IMR-90 (cell line): ENCODE data around the gene KCNJ4. TPM values are rescaled to one million over a fixed set of nuclear protein-coding genes. Genes with fewer than 3 reads are reported as not detected.

Experiments used
- ATAC-seq: fragments of 200-7000 bp; cut with Tn5 transposase; 2 replicates; pipeline ENCODE4 v1.9.1; 2020; ENCODE audit warnings: low read depth, mild to moderate bottlenecking, moderate library complexity
- BruUV-seq: library from RNA; stranded (reverse); fragments of 400-500 nt; replicated peaks from 2 replicates; lab custom pipeline; 2021; lab: Mats Ljungman, UMichigan
- CTCF ChIA-PET: fragments of 300-600 bp; formaldehyde crosslinking; extraction: SDS; loops from one replicate; lab custom pipeline; 2021; ENCODE audit warnings: antibody characterized with exemption; lab: Yijun Ruan, JAX
- POLR2A ChIA-PET: fragments of 300-600 bp; sonication (Branson Sonifier 250); formaldehyde crosslinking; loops from one replicate; lab custom pipeline; 2022; ENCODE audit warnings: antibody characterized with exemption; ENCODE audit not compliant: unreplicated experiment; lab: Charles Lee
- DNase-seq: peaks from one replicate; pipeline ENCODE4 v3.0.0; 2013
- H2AFZ ChIP-seq: replicated peaks from 2 replicates; pipeline ENCODE3; 2013; ENCODE audit warnings: low read length, mild to moderate bottlenecking; ENCODE audit not compliant: poor library complexity
- H2AK5ac ChIP-seq: 2 replicates; pipeline ENCODE4 v1.6.1; 2013; ENCODE audit warnings: low read depth, low read length, inconsistent platforms
- H2AK9ac ChIP-seq: replicated peaks from 2 replicates; pipeline ENCODE3; 2013; ENCODE audit warnings: mild to moderate bottlenecking, low read depth, low read length, moderate library complexity; ENCODE audit not compliant: poor library complexity
- H2BK120ac ChIP-seq: 2 replicates; pipeline ENCODE4 v1.6.1; 2013; ENCODE audit warnings: low read depth, low read length, inconsistent platforms
- H2BK15ac ChIP-seq: 3 replicates; pipeline ENCODE4 v1.6.1; 2013; ENCODE audit warnings: low read depth, low read length, inconsistent platforms
- H2BK20ac ChIP-seq: 2 replicates; pipeline ENCODE4 v1.6.1; 2013; ENCODE audit warnings: low read depth, mild to moderate bottlenecking, inconsistent platforms, low read length, moderate library complexity
- H2BK5ac ChIP-seq: 2 replicates; pipeline ENCODE4 v1.6.1; 2013; ENCODE audit warnings: mild to moderate bottlenecking, low read depth, low read length, inconsistent platforms; ENCODE audit not compliant: poor library complexity, severe bottlenecking
- H3K14ac ChIP-seq: replicated peaks from 2 replicates; pipeline ENCODE4 v1.6.1; 2013; ENCODE audit warnings: low read depth, low read length, inconsistent platforms
- H3K18ac ChIP-seq: 2 replicates; pipeline ENCODE4 v1.6.1; 2013; ENCODE audit warnings: low read depth, low read length, control low read depth
- H3K23ac ChIP-seq: 2 replicates; pipeline ENCODE4 v1.6.1; 2013; ENCODE audit warnings: low read depth, low read length, inconsistent platforms
- H3K27ac ChIP-seq: 2 replicates; pipeline ENCODE4 v1.5.1; 2013; ENCODE audit warnings: mild to moderate bottlenecking, control low read depth, low read length; ENCODE audit not compliant: insufficient read depth
- H3K27me3 ChIP-seq: 2 replicates; pipeline ENCODE4 v1.6.1; 2013; ENCODE audit warnings: low read length; ENCODE audit not compliant: control insufficient read depth, insufficient read depth
- H3K36me3 ChIP-seq: 2 replicates; pipeline ENCODE4 v1.6.1; 2013; ENCODE audit warnings: low read length, mixed read lengths; ENCODE audit not compliant: control insufficient read depth, insufficient read depth
- H3K4ac ChIP-seq: 2 replicates; pipeline ENCODE4 v1.6.1; 2013; ENCODE audit warnings: low read depth, low read length, inconsistent platforms
- H3K4me1 ChIP-seq: 2 replicates; pipeline ENCODE4 v1.6.1; 2013; ENCODE audit warnings: low read length, mixed read lengths; ENCODE audit not compliant: control insufficient read depth, insufficient read depth
- H3K4me2 ChIP-seq: 2 replicates; pipeline ENCODE4 v1.6.1; 2013; ENCODE audit warnings: low read depth, mild to moderate bottlenecking, control low read depth, low read length, moderate library complexity
- H3K4me3 ChIP-seq: 2 replicates; pipeline ENCODE4 v1.5.1; 2013; ENCODE audit warnings: low read depth, mild to moderate bottlenecking, control low read depth, low read length, moderate library complexity; ENCODE audit not compliant: insufficient read depth
- H3K56ac ChIP-seq: 2 replicates; pipeline ENCODE4 v1.6.1; 2013; ENCODE audit warnings: low read length, inconsistent platforms; ENCODE audit not compliant: insufficient read depth; ENCODE audit errors: extremely low read depth
- H3K79me1 ChIP-seq, 2 experiments: 2 replicates each; pipeline ENCODE4 v1.6.1; 2013; ENCODE audit warnings: low read length in 2 of 2, inconsistent platforms in 1 of 2, low read depth in 1 of 2
- H3K9ac ChIP-seq: 2 replicates; pipeline ENCODE4 v1.6.1; 2013; ENCODE audit warnings: low read depth, low read length, control low read depth
- H3K9me1 ChIP-seq: 2 replicates; pipeline ENCODE4 v1.6.1; 2013; ENCODE audit warnings: low read length, inconsistent platforms; ENCODE audit not compliant: insufficient read depth
- H3K9me3 ChIP-seq: 2 replicates; pipeline ENCODE4 v1.6.1; 2013; ENCODE audit warnings: low read length; ENCODE audit not compliant: control insufficient read depth, insufficient read depth
- H4K20me1 ChIP-seq: 2 replicates; pipeline ENCODE4 v1.6.1; 2013; ENCODE audit warnings: low read length, inconsistent platforms; ENCODE audit not compliant: insufficient read depth
- H4K5ac ChIP-seq: 2 replicates; pipeline ENCODE4 v1.6.1; 2013; ENCODE audit warnings: mild to moderate bottlenecking, low read depth, low read length, control low read depth
- H4K8ac ChIP-seq, 2 experiments: 2 replicates each; pipeline ENCODE4 v1.6.1; 2013; ENCODE audit warnings: low read depth in 2 of 2, low read length in 2 of 2, control low read depth in 1 of 2, inconsistent platforms in 1 of 2
- H4K91ac ChIP-seq: 2 replicates; pipeline ENCODE4 v1.6.1; 2013; ENCODE audit warnings: low read depth, low read length, inconsistent platforms; ENCODE audit not compliant: insufficient read depth
- BHLHE40 ChIP-seq: fragments of 150-350 bp; IDR thresholded peaks from 2 replicates; pipeline ENCODE4 v1.6.1; 2016; ENCODE audit warnings: mild to moderate bottlenecking, low read depth, low read length
- CEBPB ChIP-seq: IDR thresholded peaks from 2 replicates; pipeline ENCODE4 v1.6.1; 2012; ENCODE audit warnings: low read depth, low read length, improper control_type of control experiment
- ELK1 ChIP-seq: fragments of 150-350 bp; IDR thresholded peaks from 2 replicates; pipeline ENCODE4 v1.6.1; 2016; ENCODE audit warnings: low read depth, mild to moderate bottlenecking, low read length, moderate library complexity, borderline replicate concordance
- FOS ChIP-seq: fragments of 150-350 bp; IDR thresholded peaks from 2 replicates; pipeline ENCODE4 v1.6.1; 2016; ENCODE audit warnings: low read depth, low read length
- MAFK ChIP-seq: IDR thresholded peaks from 2 replicates; pipeline ENCODE4 v1.6.1; 2012; ENCODE audit warnings: low read depth, low read length, improper control_type of control experiment
- RAD21 ChIP-seq: IDR thresholded peaks from 2 replicates; pipeline ENCODE4 v1.6.1; 2012; ENCODE audit warnings: low read length, improper control_type of control experiment
- SMC3 ChIP-seq: fragments of 150-350 bp; IDR thresholded peaks from 2 replicates; pipeline ENCODE4 v1.6.1; 2016; ENCODE audit warnings: low read depth, mild to moderate bottlenecking, antibody characterized with exemption, low read length, moderate library complexity
- USF2 ChIP-seq: fragments of 150-350 bp; IDR thresholded peaks from 2 replicates; pipeline ENCODE4 v1.6.1; 2017; ENCODE audit warnings: mild to moderate bottlenecking, antibody characterized with exemption, low read length, low read depth
- WGBS, 2 experiments: methylation state at CpG; one replicate each; pipeline versions ENCODE4 v1.1.5 to v1.1.7; 2013; ENCODE audit warnings: missing lambda C conversion rate in 2 of 2; ENCODE audit not compliant: insufficient read length in 1 of 2; ENCODE audit errors: extremely low coverage in 2 of 2; 5-methylcytosine and 5-hydroxymethylcytosine counted together
- dilution Hi-C: fragments of 300-500 bp; cut with HindIII; formaldehyde crosslinking; loops from one replicate; pipeline ENCODE4 v1.14.3; 2018; ENCODE audit warnings: low sequenced_read_pairs; ENCODE audit not compliant: unreplicated experiment
- in situ Hi-C: fragments of 300-500 bp; cut with MboI; formaldehyde crosslinking; loops from 3 replicates; pipeline ENCODE4 v1.14.3; 2019; ENCODE audit warnings: low sequenced_read_pairs, inconsistent platforms, mixed read lengths
- intact Hi-C: fragments of 100-400 bp; cut with micrococcal nuclease; formaldehyde crosslinking; loops from 2 replicates; pipeline ENCODE4 v1.10.0; 2022
- polyA plus RNA-seq, 3 experiments: library from polyadenylated mRNA; depleted of rRNA; stranded (reverse); fragments of >200 nt; gene quantifications; 2 replicates each; pipeline ENCODE4 v1.2.3, GENCODE V29; 2012; ENCODE audit warnings: low replicate concordance in 1 of 3
- total RNA-seq: library from RNA; depleted of rRNA; stranded (reverse); fragments of >200 nt; gene quantifications from 2 replicates; pipeline ENCODE4 v1.2.3, GENCODE V29; 2012

KCNJ4 gene
- total and polyA plus RNA-seq, 2 of the 4 experiments (the other 2 are of a cell fraction) = not detected

GRCh38 chr22:38489561-38490145, 34.7 kb upstream of the KCNJ4 start:
- DNase-seq (no peak), ATAC-seq (no peak)
- Histone ChIP-seq H3K14ac (no peak overlapping the region), H2BK5ac (no peak overlapping the region), H2AFZ (no peak overlapping the region), H3K79me1 (peaks cover 44 to 78% of the 10 kb centered on the region in 2 experiments), H2BK120ac (no peak overlapping the region), H3K4me3 (no peak overlapping the region), H3K4ac (no peak overlapping the region), H3K18ac (no peak overlapping the region), H3K9me3 (no peaks in the 10 kb centered on the region), H3K27ac (no peak overlapping the region), H2BK15ac (no peak overlapping the region), H4K20me1 (peaks cover 91% of the 10 kb centered on the region), H2AK5ac (no peak overlapping the region), H3K4me1 (peaks cover 26% of the 10 kb centered on the region), H3K4me2 (no peak overlapping the region), H2BK20ac (no peak overlapping the region), H4K91ac (no peak overlapping the region), H4K8ac (no peak overlapping the region), H3K36me3 (peaks cover 70% of the 10 kb centered on the region), H4K5ac (no peak overlapping the region; the same call in 1 of the 2 replicates), H3K9ac (no peak overlapping the region), H3K56ac (no peak overlapping the region), H3K9me1 (peaks cover 23% of the 10 kb centered on the region), H3K27me3 (no peaks in the 10 kb centered on the region), H3K23ac (no peak overlapping the region), H2AK9ac (no peak overlapping the region)
- POLR2A ChIA-PET = no interaction called here
- in situ Hi-C loops = no loop called here
- intact Hi-C loops = no loop called here
- TSS peak; percentile 5 for BruUV-seq
- no CpG with 5 or more reads among the region's 7 CpGs for WGBS, 2 experiments
- dilution Hi-C loops = no loop called here
- CTCF ChIA-PET = interaction anchor here (0.6 to 1.5 kb wide), 2 partner anchors 192 to 420 kb away, joined by 3 to 4 read pairs; partner anchors contain the start of gene TOMM22
- TF ChIP-seq CEBPB = no peak
- no peak for TF ChIP-seq FOS
- TF ChIP-seq RAD21 = no peak
- no peak for TF ChIP-seq MAFK
- TF ChIP-seq SMC3 = no peak
- TF ChIP-seq USF2 = no peak
- TF ChIP-seq BHLHE40 = no peak
- TF ChIP-seq ELK1 = no peak
